HG03565 (cell line): ENCODE measurements around the gene DHX34.

Experiments used
- ATAC-seq: cut with Tn5 transposase; IDR thresholded peaks from one replicate; pipeline ENCODE4 v1.9.1; 2021; ENCODE audit warnings: mild to moderate bottlenecking, moderate library complexity; ENCODE audit not compliant: unreplicated experiment

The DHX34 gene

DNA sequence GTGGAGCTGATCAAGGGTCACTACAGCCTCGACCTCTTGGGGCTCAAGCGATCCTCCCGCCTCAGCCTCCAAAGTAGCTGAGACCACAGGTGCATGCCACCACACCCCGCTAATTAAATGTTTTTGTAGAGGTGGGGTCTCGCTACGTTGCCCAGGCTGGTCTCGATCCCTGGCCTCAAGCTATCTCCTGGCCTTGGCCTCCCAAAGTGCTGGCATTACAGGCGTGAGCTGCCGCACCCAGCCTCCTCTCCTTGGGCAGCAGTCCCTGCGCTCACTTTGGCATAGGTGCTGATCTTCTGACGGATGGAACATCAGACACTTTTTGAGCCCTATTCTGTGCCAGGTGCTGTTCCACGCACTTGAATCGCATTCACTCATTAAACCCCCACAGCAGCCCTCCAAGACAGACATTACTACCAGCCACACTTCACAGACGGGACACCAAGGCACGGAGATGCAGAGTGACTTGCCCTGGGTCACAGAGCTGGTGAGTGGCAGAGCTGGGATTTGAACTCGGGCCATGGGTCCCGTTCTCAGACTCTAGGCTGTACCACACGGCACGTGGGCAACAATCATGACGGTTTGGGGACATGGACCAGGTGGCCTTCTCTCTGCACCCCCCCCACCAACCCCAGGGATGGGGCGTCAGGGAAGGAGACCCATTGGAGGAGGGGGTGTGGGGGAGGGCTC lies 67.0 kb downstream of the DHX34 start:
- no peak for ATAC-seq

DNA sequence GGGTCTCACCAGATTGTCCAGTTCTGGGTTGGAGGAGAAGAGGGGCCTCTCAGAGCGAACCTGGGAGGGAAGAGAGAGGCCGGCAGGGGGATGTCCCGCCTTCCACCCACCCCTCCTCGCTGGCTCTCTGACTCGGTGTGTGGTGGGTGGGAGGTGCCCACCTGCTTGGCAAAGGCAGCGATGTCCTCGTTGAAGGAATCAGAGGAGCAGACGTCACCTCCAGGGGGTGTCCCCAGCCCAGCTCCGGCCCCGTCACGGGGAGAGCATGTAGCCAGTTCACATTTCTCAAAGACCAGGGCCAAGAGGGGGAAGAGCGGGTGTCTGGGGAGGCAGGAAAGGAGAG lies 67.5 kb downstream of the DHX34 start:
- no peak for ATAC-seq

DNA sequence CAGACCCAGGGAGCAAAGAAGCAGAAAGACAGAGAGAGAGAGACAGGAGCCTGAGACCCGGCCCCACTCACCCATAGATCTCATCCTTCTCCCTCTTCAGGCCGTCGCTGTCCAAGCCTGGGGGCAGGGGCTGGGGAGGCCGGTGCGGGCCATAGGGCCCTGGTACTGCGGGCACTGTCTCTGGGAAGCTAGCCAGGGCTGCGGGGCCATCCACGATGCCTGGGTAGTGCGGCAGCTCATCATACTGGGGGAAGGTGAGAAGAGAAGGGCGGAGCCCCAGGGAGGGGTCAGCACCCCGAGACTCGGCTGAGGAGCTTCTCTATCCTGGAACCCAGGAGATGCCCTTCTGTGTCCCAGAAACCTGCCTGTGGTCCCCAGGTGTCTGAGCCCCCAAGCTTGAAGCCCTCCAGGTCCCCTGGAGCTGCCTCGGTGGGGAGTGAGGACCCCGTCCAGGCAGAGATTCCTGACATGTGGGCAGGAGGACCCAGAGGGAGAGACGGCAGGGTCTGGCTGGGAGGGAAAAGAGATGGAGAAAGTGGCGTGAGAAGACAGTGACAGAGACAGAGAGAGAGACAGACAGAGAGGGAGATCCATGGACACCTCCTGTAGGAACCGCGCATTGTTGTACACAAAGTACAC lies 68.1 kb downstream of the DHX34 start:
- no peak for ATAC-seq

DNA sequence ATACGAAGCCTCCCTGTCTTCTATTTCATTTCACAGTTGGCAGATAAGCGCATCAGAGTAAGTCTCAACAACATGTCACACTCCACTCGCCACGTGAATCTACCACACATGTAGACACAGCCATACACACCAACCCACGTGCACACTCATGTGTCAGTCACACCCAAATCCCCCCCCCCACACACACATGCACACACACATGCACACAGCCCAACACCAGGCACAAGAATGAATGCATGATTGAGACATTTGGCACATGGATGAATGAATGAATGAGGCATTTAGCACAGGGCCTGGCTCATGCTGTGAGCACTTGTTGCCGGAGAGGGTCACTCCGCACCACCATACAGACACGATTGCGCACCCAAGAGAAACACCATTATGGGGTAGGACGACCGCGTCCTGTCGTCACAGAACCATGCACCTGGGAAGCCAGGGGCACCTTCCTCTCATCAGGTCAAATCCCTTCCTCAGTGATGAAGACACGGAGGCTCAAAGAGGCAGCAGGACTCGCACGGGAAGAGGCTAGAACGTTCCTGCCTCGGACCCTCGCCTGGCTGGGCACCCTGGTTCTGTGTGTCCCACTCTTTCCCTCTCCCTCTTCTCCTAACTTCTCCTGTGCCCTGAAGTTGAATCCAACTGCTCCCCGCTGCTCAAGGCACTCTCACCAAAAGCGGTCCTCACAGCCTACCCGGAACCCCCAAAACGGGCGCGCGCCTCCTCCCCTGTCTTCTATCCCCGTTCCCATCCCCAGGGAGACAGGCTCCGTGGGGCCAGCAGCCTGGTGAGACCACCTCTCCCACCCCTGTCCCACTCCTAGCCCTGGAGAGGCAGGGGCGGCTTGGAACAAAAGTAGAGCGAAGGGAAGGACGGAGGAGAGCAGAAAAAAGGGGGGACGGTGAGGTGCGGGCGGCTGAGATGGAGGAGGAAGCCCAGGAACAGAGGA lies 68.9 kb downstream of the DHX34 start:
- no peak for ATAC-seq

DNA sequence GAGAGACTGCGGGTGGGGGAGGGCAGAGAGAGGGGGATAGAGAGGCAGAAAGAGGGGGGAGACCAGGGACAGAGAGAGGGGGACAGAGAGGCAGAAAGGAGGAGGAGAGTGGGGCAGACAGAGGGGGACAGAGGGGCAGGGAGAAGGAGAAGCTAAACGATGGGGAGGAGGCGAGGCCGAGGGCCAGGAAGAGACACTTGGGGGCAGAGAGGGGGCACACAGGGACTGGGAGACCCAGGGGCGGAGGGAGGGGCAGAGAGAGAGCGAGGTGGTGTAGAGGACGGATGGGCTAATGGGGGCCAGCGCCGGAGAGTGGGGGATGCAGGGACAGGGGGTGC lies 69.5 kb downstream of the DHX34 start:
- ATAC-seq = no peak

DNA sequence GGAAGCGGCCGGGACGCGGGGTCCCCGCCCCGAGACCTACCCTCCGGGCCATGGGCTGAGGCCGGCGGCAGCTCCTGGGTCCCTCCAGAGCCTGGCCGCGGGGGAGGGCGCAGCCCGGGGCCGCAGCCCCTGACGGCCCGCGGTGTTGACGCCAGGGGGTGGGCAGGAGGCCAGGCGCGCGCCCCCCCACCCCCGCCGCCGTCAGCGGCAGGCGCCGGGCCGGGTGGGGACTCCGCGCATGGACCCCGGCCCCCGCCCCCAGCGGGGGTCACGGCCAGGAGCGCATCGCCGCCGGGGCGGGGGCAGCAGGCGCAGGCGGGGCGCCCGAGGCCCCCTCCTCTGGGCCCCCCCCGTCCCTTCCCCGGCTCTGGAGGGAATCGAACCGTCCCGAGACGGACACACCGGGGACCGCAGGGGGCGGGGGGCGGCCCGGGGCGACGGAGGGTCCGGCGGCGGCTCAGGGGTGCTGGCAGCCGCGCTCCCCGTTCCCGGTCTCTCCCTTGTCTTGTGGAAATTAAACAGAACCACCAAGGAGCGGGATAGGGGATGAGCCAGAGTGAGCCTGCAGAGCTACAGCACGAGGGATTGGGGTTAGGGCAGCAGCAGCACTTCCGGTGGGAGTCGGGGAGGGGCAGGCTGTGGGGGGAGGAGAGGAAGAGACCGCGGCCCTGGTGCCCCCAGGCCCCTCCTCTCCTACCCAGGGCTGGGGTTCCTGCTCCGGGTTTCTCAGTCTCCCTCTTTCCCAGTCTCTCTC lies 70.1 kb downstream of the DHX34 start, which contains the start of gene MEIS3:
TSS of gene MEIS3 (minus strand) at position 498 of the 754 bp plus-strand sequence. CDS start at position 52, 446 bp downstream.
- ATAC-seq = no peak

DNA sequence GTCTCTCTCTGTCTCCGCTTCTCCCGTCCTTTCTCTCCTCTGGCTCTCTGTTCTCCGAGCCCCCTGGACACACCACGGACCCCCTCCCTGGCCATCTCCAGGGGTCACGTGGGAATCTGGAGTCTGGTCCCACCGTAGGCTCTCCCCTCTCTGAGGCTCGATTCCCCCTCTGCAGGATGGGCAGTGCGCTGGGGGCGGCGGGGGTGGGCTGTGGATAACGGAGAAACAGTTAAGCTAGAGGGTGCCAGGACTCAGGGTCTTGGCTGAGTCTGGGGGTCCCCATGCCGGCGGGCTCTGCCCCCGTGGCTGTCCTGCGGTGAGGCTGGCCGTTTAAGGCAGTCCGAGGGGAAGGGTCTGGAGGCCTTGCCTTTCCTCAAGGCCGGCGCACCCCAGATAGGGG lies 70.7 kb downstream of the DHX34 start:
- no peak for ATAC-seq

DNA sequence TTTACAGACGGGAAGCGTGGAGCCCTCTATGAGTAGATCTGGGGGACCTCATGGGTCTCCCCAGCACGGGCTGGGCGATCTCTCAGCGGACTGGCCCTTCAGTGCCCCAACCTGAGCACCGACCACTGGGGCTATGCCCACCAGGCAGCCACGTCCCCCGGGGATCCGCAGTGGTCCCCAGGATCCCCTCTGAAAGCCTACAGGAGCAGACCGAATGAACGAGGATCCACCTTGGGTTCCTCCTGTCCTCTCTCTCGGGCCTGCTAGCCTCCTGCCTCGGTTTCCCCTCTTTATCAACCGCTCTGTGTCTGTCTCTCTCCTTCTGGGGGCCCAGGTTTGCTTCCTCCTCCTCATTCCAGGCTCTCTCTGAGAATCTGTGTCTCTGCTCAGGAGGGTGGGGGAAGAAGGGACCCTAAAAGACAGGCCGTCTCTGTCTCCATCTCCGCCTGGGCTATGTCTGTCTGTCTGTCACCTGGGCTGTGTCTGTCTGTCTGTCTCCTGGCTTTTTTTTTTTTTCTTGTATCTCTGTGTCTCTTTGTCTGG lies 72.2 kb downstream of the DHX34 start:
- ATAC-seq = no peak

DNA sequence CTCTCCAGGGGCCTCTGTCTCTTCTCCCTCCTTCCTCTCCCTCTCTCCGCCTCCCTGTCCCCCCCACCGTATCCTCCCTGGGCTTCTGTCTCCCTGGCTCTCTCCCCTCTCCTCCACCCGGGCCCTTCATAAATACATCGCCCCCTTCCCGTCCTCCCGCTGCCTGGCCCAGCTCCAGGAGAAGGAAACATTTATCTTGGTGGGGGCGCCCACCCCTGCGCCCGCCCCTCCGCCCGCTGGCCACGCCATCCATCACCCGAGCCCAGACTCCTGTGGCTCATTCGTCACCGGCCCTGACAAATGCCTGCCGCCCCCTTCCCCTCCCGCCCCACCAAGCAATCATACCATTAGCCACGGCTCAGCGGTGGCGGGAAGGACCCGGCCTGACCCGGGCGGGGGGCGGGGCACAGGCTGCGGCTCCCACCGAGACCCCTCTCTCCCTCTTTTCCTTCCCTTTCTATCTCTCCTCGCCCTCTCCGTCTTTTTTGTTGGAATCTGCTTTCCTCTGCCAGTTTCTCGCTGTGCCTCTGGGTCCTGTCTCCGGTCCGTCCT lies 72.8 kb downstream of the DHX34 start:
- ATAC-seq = no peak

DNA sequence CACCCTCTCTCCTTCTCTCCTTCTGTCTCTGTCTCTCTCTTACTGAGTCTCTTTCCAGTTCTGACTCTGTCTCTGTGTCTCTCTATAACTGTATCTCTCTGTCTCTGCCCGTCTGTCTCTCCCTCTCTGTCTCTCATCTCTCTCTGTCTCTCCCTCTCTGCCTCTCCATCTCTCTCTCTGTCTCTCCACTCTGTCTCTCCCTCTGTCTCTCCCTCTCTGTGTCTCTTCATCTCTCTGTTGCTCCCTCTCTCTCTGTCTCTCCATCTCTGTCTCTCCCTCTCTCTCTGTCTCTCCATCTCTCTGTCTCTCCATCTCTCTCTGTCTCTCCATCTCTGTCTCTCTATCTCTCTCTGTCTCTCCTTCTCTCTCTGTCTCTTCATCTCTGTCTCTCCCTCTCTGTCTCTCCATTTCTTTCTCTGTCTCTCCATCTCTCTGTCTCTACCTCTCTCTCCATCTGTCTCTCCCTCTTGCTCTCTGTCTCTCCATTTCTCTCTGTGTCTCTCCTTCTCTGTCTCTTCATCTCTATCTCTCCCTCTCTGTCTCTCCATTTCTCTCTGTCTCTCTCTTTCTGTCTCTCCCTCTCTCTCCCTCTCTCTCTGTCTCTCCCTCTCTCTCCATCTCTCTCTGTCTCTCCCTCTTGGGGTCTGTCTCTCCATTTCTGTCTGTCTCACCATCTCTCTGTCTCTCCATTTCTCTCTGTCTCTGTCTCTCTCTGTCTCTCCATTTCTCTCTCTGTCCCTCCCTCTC lies 73.5 kb downstream of the DHX34 start:
- no peak for ATAC-seq

DNA sequence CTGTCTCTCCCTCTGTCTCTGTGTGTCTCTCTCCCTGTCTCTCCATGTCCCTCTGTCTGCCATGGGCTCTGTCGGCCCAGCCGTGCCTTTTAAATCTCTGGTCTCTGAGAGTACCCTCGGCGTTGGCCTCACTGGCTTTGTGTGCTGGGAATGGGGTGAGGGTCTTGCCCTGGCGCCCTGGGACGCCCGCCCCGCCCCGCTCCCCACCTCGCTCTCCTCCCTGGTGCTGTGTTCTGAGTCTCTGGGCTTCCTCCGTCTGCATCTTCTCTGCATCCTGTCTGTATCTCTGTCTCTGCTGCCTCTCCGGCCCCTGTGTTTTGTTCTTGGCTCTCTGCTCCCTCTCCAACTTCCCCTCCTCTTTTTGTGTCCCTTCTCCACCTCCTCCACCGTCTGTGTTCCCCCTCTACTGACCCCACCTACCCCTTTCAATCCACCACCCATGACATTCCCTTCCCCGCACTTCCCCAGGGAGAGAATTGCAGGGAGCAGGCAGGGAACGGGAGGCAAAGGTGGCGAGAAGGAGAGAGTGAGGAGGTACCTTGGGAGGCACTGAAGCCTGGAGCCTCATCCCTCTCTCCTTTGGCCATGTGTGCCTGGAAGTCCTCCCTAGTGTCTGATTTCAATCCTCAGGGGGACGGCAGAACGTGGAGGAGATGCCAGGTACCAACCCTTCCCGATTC lies 74.2 kb downstream of the DHX34 start:
- no peak for ATAC-seq

DNA sequence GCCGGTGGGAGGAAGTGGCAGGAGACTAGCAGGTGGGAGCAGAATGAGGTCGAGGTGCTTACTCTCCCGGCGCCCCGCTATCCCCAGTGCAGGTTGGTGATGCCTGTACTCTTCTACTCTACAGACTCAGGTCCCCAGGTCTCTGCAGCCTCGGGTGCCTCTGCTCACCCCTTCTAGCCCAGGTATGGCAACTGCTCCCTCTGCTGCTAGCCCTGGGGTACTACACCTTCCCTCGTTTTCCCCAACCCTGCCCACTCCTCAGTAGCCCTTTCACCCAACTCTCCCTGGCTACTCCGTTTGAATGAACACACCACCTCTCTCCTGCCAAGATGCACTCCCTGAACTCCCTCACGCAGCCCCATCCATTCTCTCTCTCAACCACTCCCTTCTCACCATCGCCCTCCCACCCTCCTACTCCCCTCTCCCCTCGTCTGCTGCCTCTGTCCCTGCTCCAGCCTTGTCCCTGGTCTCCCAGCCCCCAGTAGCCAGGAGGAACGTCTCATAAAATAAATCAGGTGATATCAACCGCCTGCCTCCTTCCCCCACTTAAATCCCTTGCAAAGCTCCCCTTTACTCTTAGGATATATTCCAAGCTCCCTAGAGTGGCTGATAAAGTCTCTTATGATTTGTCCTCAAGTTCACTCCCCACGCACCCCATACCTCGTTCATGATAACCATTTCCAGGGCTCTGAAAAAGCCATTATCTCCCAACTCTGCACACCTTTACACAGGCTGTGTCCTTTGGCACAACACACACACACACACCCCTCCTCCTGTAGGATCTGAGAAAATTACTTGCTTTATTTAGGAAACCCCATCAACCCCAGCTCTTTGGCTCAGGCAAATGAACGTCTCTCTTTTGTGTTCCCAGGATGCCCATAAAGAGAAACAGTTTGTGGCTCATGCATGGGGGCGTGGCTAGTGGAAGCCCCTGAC lies 78.4 kb downstream of the DHX34 start:
- ATAC-seq = no peak

DNA sequence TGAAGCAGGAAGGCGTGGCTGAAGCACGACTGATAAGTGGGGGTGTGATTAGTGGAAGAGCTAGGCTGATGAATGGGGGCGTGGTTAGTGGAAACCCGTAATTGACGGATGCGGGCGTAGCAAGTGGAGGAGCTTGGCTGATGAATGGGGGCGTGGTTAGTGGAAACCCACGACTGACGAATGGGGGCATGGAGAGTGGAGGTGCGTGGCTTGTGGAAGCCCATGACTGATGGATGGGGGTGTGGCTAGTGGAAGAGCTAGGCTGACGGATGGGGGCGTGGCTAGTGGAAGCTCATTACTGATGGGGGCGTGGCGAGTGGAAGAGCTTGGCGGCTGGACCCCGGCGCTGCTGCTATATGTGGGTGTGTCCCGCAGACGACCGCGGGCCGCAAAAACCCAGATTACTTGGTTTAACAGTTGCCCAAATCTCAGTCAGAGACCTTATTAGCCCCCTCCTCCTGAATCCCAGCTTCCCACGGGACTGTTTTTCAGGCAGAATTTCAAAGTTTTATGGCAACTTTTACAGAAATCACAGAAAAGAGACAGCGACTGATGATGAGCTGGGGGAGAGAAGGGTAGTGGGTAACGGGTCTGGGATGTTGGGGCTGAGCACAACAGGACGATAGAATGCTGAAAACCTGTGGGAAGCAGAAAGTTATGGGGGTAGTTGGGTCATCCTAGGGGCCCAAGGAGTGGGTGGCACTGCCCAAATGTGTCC lies 79.2 kb downstream of the DHX34 start:
- ATAC-seq = no peak

DNA sequence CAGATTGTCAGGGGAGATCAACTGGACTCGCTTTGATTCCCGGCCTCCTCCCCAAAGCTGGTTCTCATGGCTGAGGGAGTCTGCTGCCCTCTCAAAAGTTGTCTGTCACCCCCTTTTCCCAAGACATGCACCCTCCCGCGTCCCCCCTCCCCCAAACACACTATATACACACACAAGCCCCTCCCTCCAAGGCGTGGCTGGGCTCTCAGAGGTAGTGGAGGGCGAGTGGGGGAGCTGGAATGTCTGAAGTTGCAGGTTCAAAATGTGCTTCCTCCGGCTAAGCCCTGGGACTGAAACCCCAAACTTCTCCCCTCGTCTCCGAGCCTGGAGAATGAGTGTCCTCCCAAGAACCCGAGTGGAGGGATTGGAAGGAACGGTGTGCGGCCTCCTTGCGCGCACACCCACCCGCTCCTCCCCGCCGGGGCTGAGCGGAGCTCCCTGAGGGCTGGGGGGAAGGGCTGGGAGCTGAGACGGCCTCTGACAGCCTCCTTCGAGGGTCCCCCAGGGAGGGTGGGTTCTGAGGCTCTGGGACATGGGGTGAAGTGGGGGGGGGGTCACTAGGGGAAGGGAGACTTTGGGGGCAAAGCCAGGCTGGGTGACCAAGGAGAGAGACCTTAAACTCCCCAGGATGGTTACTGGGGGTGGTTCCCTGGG lies 80.2 kb downstream of the DHX34 start:
- no peak for ATAC-seq

DNA sequence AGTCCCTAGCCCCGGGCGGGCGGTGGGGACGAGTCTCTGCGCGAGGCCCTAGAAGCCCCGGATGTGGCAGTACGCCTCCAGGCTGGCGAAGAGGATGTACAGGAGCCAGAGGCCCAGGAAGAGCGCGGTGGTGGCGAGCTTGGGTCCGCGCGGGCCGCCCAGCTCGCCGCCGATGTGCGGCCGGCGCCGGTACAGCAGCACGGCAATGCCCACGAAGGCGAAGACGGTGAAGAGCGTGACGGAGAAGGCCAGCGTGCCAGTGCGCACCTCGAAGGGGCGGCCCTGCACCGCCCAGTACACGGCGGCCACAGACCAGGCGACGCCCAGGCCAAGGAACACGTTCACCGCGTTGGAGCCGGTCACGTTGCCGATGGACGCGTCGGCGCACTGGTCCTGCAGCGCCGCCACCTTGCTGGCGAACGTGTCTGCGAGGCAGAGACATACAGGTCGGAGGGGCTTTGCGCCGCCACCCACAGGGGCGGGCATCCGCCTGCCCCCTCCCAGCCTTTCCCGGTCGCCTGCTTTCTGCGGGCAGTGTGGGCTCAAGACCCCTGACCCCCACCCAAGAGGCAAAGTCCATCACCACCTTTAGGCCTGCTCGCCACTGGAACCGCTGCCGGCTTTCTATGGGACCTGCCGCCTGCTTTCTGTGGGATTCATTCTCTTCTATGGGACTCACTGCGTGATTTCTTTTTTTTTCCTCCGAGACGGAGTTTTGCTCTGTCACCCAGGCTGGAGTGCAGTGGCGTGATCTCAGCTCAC lies 81.1 kb downstream of the DHX34 start:
- no peak for ATAC-seq

DNA sequence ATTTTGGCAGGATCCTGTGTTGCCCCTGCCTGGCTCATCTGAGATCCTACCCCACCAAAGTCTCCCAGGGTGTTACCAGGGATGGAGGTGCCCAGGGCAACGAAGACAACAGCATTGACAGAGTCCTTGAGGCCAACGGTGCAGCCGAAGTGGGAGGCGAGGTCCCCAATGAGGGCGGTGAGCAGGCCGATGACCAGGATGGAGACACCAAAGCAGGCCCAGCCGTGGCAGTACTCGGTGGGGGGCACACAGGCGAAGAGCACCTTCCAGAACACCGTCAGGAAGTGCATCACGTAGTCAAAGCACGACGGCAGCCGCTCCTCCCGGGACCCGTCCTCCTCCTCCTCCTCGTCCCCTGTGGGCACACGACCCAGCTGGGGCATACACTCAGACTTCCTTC lies 83.0 kb downstream of the DHX34 start:
- ATAC-seq = no peak
